GM23248 (cell line): ENCODE measurements around the gene BBIP1.

Experiments used
- EZH2 ChIP-seq: fragments of 200-600 bp; sonication (generic); IDR thresholded peaks from 2 replicates; pipeline ENCODE4 v1.6.1; 2018; ENCODE audit warnings: antibody characterized with exemption, mild to moderate bottlenecking; ENCODE audit not compliant: insufficient read depth, poor library complexity, severe bottlenecking
- EZH2phosphoT487 ChIP-seq: fragments of 200-600 bp; sonication (generic); IDR thresholded peaks from 2 replicates; pipeline ENCODE4 v1.6.1; 2018; ENCODE audit warnings: antibody characterized with exemption, moderate library complexity, mild to moderate bottlenecking, low read depth; ENCODE audit not compliant: insufficient read depth

- TF ChIP-seq EZH2, result no peak
- no peak for TF ChIP-seq EZH2phosphoT487
Observed at GRCh38 chr10:110863956-110864355, 55.0 kb downstream of the BBIP1 start.
